ENCODE data around the gene CADM1. TPM values are rescaled to one million over a fixed set of nuclear protein-coding genes. Genes with fewer than 3 reads are reported as not detected.
A peak's percentile ranks its signal among the peaks of the same experiment; 100 is the strongest.

The CADM1 gene
- total RNA-seq, 4 donors from 2014 or later: 89.9 to 351 (median 235) TPM

- H3K36me3 ChIP-seq: no peaks in the 10 kb centered on the region
- TF ChIP-seq CTCF (IDR thresholded peaks at IDR 0.05): no peak
- TF ChIP-seq POLR2A (IDR thresholded peaks at IDR 0.05): no peak
These were observed 159.4 kb downstream of the CADM1 start for GRCh38 chr11:115344846-115345245.

GRCh38 chr11:115342142-115342541 lies 162.1 kb downstream of the CADM1 start:
- WGBS, 2 donors: 88 to 93% methylated on average over 3 of the region's 3 CpGs
- no peak overlapping the region for H3K27ac ChIP-seq
- H3K4me1 ChIP-seq: peaks cover 14 to 16% of the 10 kb centered on the region in 2 donors
- DNase-seq: no peak
- no peaks in the 10 kb centered on the region for H3K9me3 ChIP-seq
- H3K27me3 ChIP-seq: no peaks in the 10 kb centered on the region
- intact Hi-C loops (cut with DNase I): loop anchor here (10.0 kb wide), 1 partner anchor 163 kb away; the partner anchor contains the start of gene CADM1
- no peak for TF ChIP-seq POLR2A (IDR thresholded peaks at IDR 0.05)
- no peak for TF ChIP-seq CTCF (IDR thresholded peaks at IDR 0.05)
- H3K36me3 ChIP-seq: no peaks in the 10 kb centered on the region
- H3K4me3 ChIP-seq (replicated peaks in 1 of 3): no peak overlapping the region

More at GRCh38 chr11:115344846-115345245, 159.4 kb downstream of the CADM1 start:
- peaks cover 22 to 24% of the 10 kb centered on the region in 2 donors for H3K4me1 ChIP-seq
- no peak overlapping the region for H3K4me3 ChIP-seq (replicated peaks in 1 of 3)
- H3K9me3 ChIP-seq: no peaks in the 10 kb centered on the region
- H3K27me3 ChIP-seq: no peaks in the 10 kb centered on the region
- H3K27ac ChIP-seq: no peak overlapping the region
- 67 to 75% methylated on average over 4 of the region's 4 CpGs for WGBS, 2 donors
- DNase-seq: no peak
- intact Hi-C loops (cut with DNase I): loop anchor here (10.0 kb wide), 1 partner anchor 160 kb away; the partner anchor contains the start of gene CADM1

DNA sequence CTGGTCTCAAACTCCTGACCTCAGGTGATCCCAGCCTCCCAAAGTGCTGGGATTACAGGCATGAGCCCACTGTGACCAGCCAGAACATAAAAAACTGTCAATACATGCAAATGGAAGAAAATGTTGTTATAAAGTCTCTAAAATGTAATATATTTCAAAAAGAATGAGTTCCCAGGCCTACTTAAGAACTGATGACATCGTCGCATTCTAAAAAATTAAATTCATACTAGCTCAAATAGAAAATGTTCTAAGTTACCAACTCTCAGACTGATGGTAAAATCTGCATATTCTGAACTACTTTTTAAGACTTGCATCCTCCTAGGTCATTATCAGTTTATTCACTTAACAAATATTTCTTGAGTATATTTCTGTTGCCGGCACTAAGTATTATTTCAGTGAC lies 163.3 kb downstream of the CADM1 start:
- peaks cover 9 to 12% of the 10 kb centered on the region in 2 donors for H3K4me1 ChIP-seq
- WGBS, 2 donors: 94 to 98% methylated on average over 3 of the region's 3 CpGs
- H3K36me3 ChIP-seq: no peaks in the 10 kb centered on the region
- no peaks in the 10 kb centered on the region for H3K27me3 ChIP-seq
- DNase-seq: no peak
- TF ChIP-seq POLR2A (IDR thresholded peaks at IDR 0.05) (no peak), CTCF (IDR thresholded peaks at IDR 0.05) (no peak)
- intact Hi-C loops (cut with DNase I): loop anchor here (10.0 kb wide), 1 partner anchor 164 kb away; the partner anchor contains the start of gene CADM1
- no peaks in the 10 kb centered on the region for H3K9me3 ChIP-seq
- H3K4me3 ChIP-seq (replicated peaks in 1 of 3): no peak overlapping the region
- no peak overlapping the region for H3K27ac ChIP-seq

- TF ChIP-seq CTCF (IDR thresholded peaks at IDR 0.05) (no peak), POLR2A (IDR thresholded peaks at IDR 0.05) (no peak)
- peaks cover under 1 to 3% of the 10 kb centered on the region in 2 donors for H3K4me1 ChIP-seq
- no peak overlapping the region for H3K27ac ChIP-seq
- WGBS, 2 donors: 85 to 90% methylated on average over 3 of the region's 3 CpGs
- intact Hi-C loops (cut with DNase I): no loop called here
- no peak for DNase-seq
- H3K36me3 ChIP-seq: no peaks in the 10 kb centered on the region
- no peaks in the 10 kb centered on the region for H3K9me3 ChIP-seq
- H3K4me3 ChIP-seq (replicated peaks in 1 of 3): no peak overlapping the region
- H3K27me3 ChIP-seq: no peaks in the 10 kb centered on the region
These were observed 165.7 kb downstream of the CADM1 start for GRCh38 chr11:115338476-115338875.

- H3K27ac ChIP-seq: no peak overlapping the region
- TF ChIP-seq CTCF (IDR thresholded peaks at IDR 0.05): peak; percentile 42 to 83 (median 60)
- TF ChIP-seq POLR2A (IDR thresholded peaks at IDR 0.05): no peak
- no peaks in the 10 kb centered on the region for H3K36me3 ChIP-seq
- no peaks in the 10 kb centered on the region for H3K27me3 ChIP-seq
- H3K4me3 ChIP-seq (replicated peaks in 1 of 3): no peak overlapping the region
- H3K4me1 ChIP-seq: peaks cover 0 to 15% of the 10 kb centered on the region in 2 donors
- H3K9me3 ChIP-seq: no peaks in the 10 kb centered on the region
- DNase-seq: no peak
- 58 to 61% methylated on average over 3 of the region's 3 CpGs for WGBS, 2 donors
- intact Hi-C loops (cut with DNase I): no loop called here
These were observed 169.1 kb downstream of the CADM1 start for GRCh38 chr11:115334932-115335788.
